Panc1 (cell line): ENCODE data around the gene KRTAP2-2. TPM values are rescaled to one million over a fixed set of nuclear protein-coding genes. Genes with fewer than 3 reads are reported as not detected.
"Not testable (repeated sequence)": the region's sequence is repeated elsewhere in the genome, so short reads cannot be mapped to it uniquely, and the experiment has no call there.

Experiments
- ATAC-seq: fragments of 200-7000 bp; cut with Tn5 transposase; 2 replicates; pipeline ENCODE4 v1.9.1; 2020; ENCODE audit warnings: mild to moderate bottlenecking, moderate library complexity
- BruUV-seq: library from RNA; stranded (reverse); fragments of 400-500 nt; replicated peaks from 2 replicates; lab custom pipeline; 2021; lab: Mats Ljungman, UMichigan
- CTCF ChIA-PET: fragments of 300-600 bp; sonication (Branson Sonifier 250); formaldehyde crosslinking; loops from one replicate; lab custom pipeline; 2022; ENCODE audit warnings: antibody characterized with exemption; lab: Charles Lee
- POLR2A ChIA-PET: fragments of 300-600 bp; sonication (Branson Sonifier 250); formaldehyde crosslinking; loops from one replicate; lab custom pipeline; 2022; ENCODE audit warnings: antibody characterized with exemption; lab: Charles Lee
- DNase-seq: peaks from one replicate; pipeline ENCODE4 v3.0.0-alpha.2; 2010; ENCODE audit warnings: low read depth, low spot score
- H3K27ac ChIP-seq: 2 replicates; pipeline ENCODE4 v1.5.1; 2011; ENCODE audit warnings: mild to moderate bottlenecking, low read length, inconsistent platforms
- H3K27me3 ChIP-seq: fragments of 200-500 bp; sonication (Bioruptor generic); 2 replicates; pipeline ENCODE4 v1.6.0; 2014; ENCODE audit warnings: low read length, inconsistent platforms; ENCODE audit not compliant: control insufficient read depth, insufficient read depth
- H3K36me3 ChIP-seq: fragments of 200-500 bp; sonication (Bioruptor generic); 2 replicates; pipeline ENCODE4 v1.5.1; 2014; ENCODE audit warnings: inconsistent platforms, mild to moderate bottlenecking, low read length, moderate library complexity; ENCODE audit not compliant: control insufficient read depth, insufficient read depth
- H3K4me1 ChIP-seq: 2 replicates; pipeline ENCODE4 v1.5.1; 2011; ENCODE audit warnings: inconsistent platforms, mild to moderate bottlenecking, low read length, moderate library complexity; ENCODE audit not compliant: control insufficient read depth, insufficient read depth
- H3K4me3 ChIP-seq, 2 experiments: 2 replicates each; pipeline ENCODE4 v1.5.1; 2011 to 2012; ENCODE audit warnings: low read depth in 2 of 2, low read length in 2 of 2, mild to moderate bottlenecking in 2 of 2, inconsistent platforms in 1 of 2, moderate library complexity in 1 of 2
- H3K9me3 ChIP-seq: fragments of 200-500 bp; sonication (Bioruptor generic); 2 replicates; pipeline ENCODE4 v1.5.1; 2014; ENCODE audit warnings: low read depth, mild to moderate bottlenecking, inconsistent platforms, low read length, moderate library complexity; ENCODE audit not compliant: control insufficient read depth, insufficient read depth
- CTCF ChIP-seq: fragments of 450-650 bp; IDR thresholded peaks from 2 replicates; pipeline ENCODE4 v1.5.1; 2017; ENCODE audit warnings: mild to moderate bottlenecking
- REST ChIP-seq, 2 experiments: IDR thresholded peaks; 2 replicates each; pipeline ENCODE4 v1.6.1; 2011 to 2012; ENCODE audit warnings: low read depth in 2 of 2, control low read depth in 1 of 2, low read length in 1 of 2, mild to moderate bottlenecking in 1 of 2, moderate library complexity in 1 of 2; ENCODE audit not compliant: insufficient read depth in 1 of 2
- SIN3A ChIP-seq: IDR thresholded peaks from 2 replicates; pipeline ENCODE4 v1.6.1; 2012; ENCODE audit warnings: low read depth, mild to moderate bottlenecking, low read length, moderate library complexity, borderline replicate concordance; ENCODE audit not compliant: insufficient read depth
- in situ Hi-C: cut with HindIII; loops from 2 replicates; pipeline ENCODE4 v1.10.0; 2016; ENCODE audit warnings: low sequenced_read_pairs, low pct_unique_long_range_greater_than_20kb
- intact Hi-C: fragments of 100-400 bp; cut with micrococcal nuclease; formaldehyde crosslinking; loops from one replicate; pipeline ENCODE4 v1.10.0; 2022; ENCODE audit not compliant: unreplicated experiment
- total RNA-seq: library from RNA; stranded (reverse); gene quantifications from one replicate; pipeline ENCODE4 v1.2.1, GENCODE V29; 2021; ENCODE audit not compliant: unreplicated experiment

The KRTAP2-2 gene
- total RNA-seq, 1 experiment from 2014 or later: not detected

- BruUV-seq: no TSS peak
- POLR2A ChIA-PET: interaction anchor here (0.6 kb wide), 1 partner anchor 12 kb away, joined by 3 read pairs; no protein-coding TSS in a partner anchor
These were observed 46.7 kb upstream of the KRTAP2-2 start, which contains the start of gene KRTAP4-16 for GRCh38 chr17:41101586-41102259. Gene KRTAP4-16 (minus strand): TSS chr17:41102209. CDS start chr17:41102209, 0 bp downstream.

GRCh38 chr17:41099682-41100480 is 44.9 kb upstream of the KRTAP2-2 start:
- intact Hi-C loops: loop anchor here (5.0 kb wide), 1 partner anchor 382 kb away; the partner anchor contains the start of gene KRT35
- POLR2A ChIA-PET, H3K27ac ChIP-seq, H3K36me3 ChIP-seq, H3K27me3 ChIP-seq, H3K4me3 ChIP-seq, BruUV-seq, H3K9me3 ChIP-seq, CTCF ChIA-PET, H3K4me1 ChIP-seq, in situ Hi-C loops: not testable (repeated sequence)
- peak; percentile 20 for DNase-seq
- peak; percentile 77 for ATAC-seq

More at GRCh38 chr17:41101586-41102259, 46.7 kb upstream of the KRTAP2-2 start, which contains the start of gene KRTAP4-16:
- intact Hi-C loops: loop anchor here (5.0 kb wide), 1 partner anchor 381 kb away; the partner anchor contains the start of gene KRT35
- Histone ChIP-seq H3K4me3 (no peak within 1 kb of the TSS), H3K27me3 (no peaks in the 10 kb centered on the region), H3K9me3 (no peaks in the 10 kb centered on the region), H3K36me3 (no peaks in the 10 kb centered on the region), H3K4me1 (no peaks in the 10 kb centered on the region), H3K27ac (no peak within 1 kb of the TSS)
- in situ Hi-C loops: no loop called here
- ATAC-seq: no peak
- no peak for DNase-seq
- no peak for TF ChIP-seq CTCF
- no peak for TF ChIP-seq SIN3A
- TF ChIP-seq REST (IDR thresholded peaks at IDR 0.05; ENCODE audit: insufficient read depth in 1 of 2, low read depth in 2 of 2, low read length in 1 of 2): no peak
- CTCF ChIA-PET: no interaction called here

GRCh38 chr17:41098481-41098880 is 43.5 kb upstream of the KRTAP2-2 start:
- intact Hi-C loops (no loop called here), in situ Hi-C loops (no loop called here)
- ChIA-PET POLR2A (interaction anchor here (0.7 kb wide), 1 partner anchor 42 kb away, joined by 3 read pairs; the partner anchor contains the start of gene KRTAP4-6), CTCF (no interaction called here)
- H3K4me1 ChIP-seq: no peaks in the 10 kb centered on the region
- TF ChIP-seq CTCF: no peak
- no peak for TF ChIP-seq REST (IDR thresholded peaks at IDR 0.05; ENCODE audit: insufficient read depth in 1 of 2, low read depth in 2 of 2, low read length in 1 of 2)
- no peaks in the 10 kb centered on the region for H3K27me3 ChIP-seq
- ATAC-seq: no peak
- H3K4me3 ChIP-seq: no peak overlapping the region
- H3K36me3 ChIP-seq: no peaks in the 10 kb centered on the region
- H3K9me3 ChIP-seq: no peaks in the 10 kb centered on the region
- no peak overlapping the region for H3K27ac ChIP-seq
- DNase-seq: no peak
- BruUV-seq: no TSS peak
